ENCODE data around the gene GALNT2.
A peak's percentile ranks its signal among the peaks of the same experiment; 100 is the strongest.

GALNT2 gene

DNA sequence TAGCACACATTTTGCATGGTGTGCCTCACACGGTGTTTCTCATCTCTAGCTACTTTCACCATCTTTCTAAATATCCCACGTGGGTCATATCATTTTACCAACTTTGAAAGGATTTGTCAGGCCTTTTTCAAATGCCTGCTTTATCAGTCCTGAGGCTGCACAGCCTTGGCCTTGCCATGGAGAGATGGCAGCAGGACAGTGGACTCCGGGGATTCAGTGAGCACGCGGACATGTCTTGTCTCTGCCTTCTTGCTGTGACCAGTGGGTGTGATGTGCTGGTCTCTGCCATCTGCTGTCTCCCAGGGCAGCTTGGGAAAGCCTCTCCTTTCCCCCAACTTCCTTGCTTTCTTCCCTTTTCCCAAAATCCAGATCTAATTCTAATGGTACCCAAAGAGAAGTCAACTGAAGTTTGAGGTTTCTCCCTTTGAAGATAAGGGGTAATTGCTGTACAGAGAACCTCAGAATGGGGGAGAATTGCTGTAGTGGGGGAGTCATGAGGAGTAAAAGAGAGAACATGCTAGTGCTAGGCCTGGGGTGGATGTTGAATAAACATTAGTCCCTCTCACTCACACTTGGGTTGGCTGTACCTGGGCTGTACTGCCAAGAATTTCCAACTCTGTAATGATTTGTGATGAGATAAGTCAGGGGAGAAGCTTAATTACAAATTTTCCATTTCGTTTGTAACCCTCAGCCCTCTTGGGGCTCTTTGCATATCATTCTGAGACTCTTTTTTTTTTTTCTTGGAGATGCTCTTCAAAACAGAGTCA lies 99.5 kb downstream of the GALNT2 start:
- Histone ChIP-seq H3K4me3 (ENCODE audit: low read depth in 1 of 2, low read length in 2 of 2) (no peak overlapping the region), H3K36me3 (ENCODE audit: insufficient read depth, low read length) (no peaks in the 10 kb centered on the region), H3K27ac (ENCODE audit: low read depth, low read length) (no peak overlapping the region), H3K4me1 (ENCODE audit: insufficient read depth, low read length) (peaks cover 11% of the 10 kb centered on the region), H3K9ac (ENCODE audit: low read length) (no peak overlapping the region), H3K9me3 (ENCODE audit: low read length) (no peaks in the 10 kb centered on the region), H3K27me3 (ENCODE audit: control insufficient read depth in 1 of 2, insufficient read depth in 2 of 2, low read length in 2 of 2) (no peaks in the 10 kb centered on the region)

DNA sequence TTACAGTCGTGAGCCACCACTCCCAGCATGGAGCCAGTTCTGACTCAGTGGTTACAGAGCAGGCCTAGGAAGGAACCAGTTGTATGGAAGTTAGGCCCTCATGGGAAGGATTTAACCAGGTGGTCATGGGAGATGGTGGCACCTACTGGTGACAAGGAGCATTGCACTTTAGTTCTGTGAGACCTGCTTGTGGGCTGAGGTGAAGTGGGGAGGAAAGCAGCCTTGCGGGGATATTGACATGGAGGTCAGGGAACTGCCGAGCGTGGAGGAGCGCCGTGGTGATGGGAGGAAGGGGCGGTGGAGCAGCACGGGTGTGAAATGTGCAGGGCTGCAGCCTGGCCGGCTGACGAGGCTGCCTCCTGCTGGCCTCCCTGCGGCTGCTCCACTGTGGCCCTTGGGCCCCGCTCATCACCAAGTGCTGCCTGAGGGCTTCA lies 100.4 kb downstream of the GALNT2 start:
- Histone ChIP-seq H3K27ac (ENCODE audit: low read depth, low read length) (no peak overlapping the region), H3K9me3 (ENCODE audit: low read length) (no peaks in the 10 kb centered on the region), H3K4me3 (ENCODE audit: low read depth in 1 of 2, low read length in 2 of 2) (no peak overlapping the region), H3K9ac (ENCODE audit: low read length) (no peak overlapping the region), H3K4me1 (ENCODE audit: insufficient read depth, low read length) (peaks cover 11% of the 10 kb centered on the region), H3K36me3 (ENCODE audit: insufficient read depth, low read length) (no peaks in the 10 kb centered on the region), H3K27me3 (ENCODE audit: control insufficient read depth in 1 of 2, insufficient read depth in 2 of 2, low read length in 2 of 2) (no peaks in the 10 kb centered on the region)

DNA sequence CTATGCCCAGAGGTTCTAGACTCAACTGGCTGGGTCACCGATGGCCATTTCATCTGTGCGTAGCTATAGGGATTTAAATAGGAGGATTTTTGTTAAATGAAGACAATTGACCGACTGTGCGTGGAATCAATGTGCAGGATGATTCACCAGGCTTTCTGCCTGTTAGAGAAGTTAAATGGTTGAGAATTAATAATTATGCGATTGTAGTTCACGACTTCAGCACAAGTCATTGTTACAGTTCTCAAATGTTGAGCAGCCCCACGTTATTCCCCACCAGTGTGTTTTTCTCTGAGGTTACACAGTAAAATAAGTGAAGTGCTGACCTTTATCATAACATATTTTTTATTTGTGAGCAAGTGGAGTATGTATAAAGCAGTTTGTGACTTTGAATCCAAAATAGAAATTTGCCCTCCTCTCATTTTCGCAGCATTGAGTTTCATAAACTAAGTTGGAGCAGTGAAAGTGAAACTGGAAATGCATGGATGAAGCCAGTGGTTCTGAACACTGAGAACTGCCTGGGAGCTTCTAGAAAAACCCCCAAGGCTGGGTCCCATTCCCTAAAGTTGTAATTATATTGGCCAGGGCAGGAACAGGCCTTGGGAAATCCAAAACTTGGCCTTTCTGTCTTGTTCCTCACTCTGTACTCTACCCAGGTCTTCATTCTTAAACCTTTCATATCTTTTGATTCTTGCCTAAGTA lies 102.6 kb downstream of the GALNT2 start:
- no peaks in the 10 kb centered on the region for H3K36me3 ChIP-seq (ENCODE audit: insufficient read depth, low read length)
- H3K9me3 ChIP-seq (ENCODE audit: low read length) = no peaks in the 10 kb centered on the region
- peaks cover 11% of the 10 kb centered on the region for H3K4me1 ChIP-seq (ENCODE audit: insufficient read depth, low read length)
- no peaks in the 10 kb centered on the region for H3K27me3 ChIP-seq (ENCODE audit: control insufficient read depth in 1 of 2, insufficient read depth in 2 of 2, low read length in 2 of 2)
- H3K27ac ChIP-seq (ENCODE audit: low read depth, low read length) = no peak overlapping the region
- no peak overlapping the region for H3K9ac ChIP-seq (ENCODE audit: low read length)
- peak overlapping the region in 1 of 2 donors; percentile 11 for H3K4me3 ChIP-seq (ENCODE audit: low read depth in 1 of 2, low read length in 2 of 2)

DNA sequence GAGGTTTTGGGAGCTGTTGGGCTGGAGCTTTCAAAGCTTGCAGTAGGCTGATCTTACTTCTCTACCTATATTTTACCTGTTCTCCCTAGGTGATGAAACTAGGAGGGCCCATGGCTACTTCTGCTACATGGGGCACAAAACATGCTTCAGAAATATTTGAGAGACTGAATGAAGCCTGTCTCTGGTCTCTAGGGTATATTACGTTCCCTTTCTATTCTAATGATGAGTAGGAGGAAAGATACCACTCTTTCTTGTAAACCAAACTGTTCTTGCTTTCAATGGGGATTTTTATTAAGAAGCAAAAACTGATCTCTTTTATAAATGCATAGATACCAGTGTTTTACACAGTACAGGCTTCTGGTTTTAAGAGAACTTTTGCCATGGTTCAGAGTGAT lies 103.1 kb downstream of the GALNT2 start:
- H3K27ac ChIP-seq (ENCODE audit: low read depth, low read length) = no peak overlapping the region
- H3K27me3 ChIP-seq (ENCODE audit: control insufficient read depth in 1 of 2, insufficient read depth in 2 of 2, low read length in 2 of 2) = no peaks in the 10 kb centered on the region
- H3K9ac ChIP-seq (ENCODE audit: low read length) = no peak overlapping the region
- H3K4me3 ChIP-seq (ENCODE audit: low read depth in 1 of 2, low read length in 2 of 2) = peak overlapping the region in 1 of 2 donors; percentile 11
- peaks cover 11% of the 10 kb centered on the region for H3K4me1 ChIP-seq (ENCODE audit: insufficient read depth, low read length)
- no peaks in the 10 kb centered on the region for H3K36me3 ChIP-seq (ENCODE audit: insufficient read depth, low read length)
- no peaks in the 10 kb centered on the region for H3K9me3 ChIP-seq (ENCODE audit: low read length)

DNA sequence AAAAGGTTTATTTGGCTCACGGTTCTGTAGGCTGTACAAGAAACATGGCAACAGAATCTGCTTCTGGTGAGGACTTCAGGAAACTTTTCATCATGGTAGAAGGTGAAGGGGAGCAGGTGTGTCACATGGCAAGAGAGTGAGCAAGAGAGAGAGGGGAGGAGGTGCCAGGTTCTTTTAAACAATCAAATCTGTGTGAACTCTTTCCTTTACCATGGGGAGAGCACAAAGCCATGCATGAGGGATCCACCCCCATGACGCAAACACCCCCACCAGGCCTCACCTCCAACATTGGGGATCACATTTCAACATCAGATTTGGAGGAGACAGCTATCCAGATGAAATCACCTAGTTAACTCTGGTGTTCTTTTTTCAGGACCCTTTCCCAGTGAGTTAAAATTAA lies 103.6 kb downstream of the GALNT2 start:
- peaks cover 11% of the 10 kb centered on the region for H3K4me1 ChIP-seq (ENCODE audit: insufficient read depth, low read length)

DNA sequence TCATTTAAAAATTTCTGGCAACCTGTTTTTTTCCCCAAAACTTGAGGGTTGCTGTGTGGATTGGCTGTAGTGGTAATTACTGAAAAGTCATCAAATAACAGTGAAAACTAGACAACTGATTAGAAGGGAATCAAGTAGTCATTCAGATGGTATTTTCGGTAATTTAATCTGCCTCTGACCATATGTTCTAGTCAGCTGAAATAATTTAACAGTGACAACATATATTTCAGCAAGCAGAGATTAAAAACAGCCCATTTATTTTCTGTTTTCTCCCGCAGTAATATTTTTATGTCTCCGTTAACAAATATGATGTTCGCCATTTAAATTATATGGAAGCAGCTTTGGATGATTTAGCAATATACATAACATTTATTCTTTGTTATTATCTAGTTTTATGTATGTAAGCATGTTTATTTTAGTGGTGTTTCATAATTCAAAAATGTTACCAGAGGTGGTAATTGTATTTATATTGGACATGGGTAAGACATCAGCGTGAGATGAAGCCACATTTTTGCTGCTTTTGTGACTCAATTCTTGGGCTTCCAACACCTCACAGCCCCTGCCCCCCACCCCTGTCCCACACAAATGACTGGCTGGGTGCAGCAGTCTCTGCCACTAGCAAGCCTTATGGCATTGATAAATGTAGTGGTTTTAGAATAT lies 104.4 kb downstream of the GALNT2 start:
- no peak overlapping the region for H3K4me3 ChIP-seq (ENCODE audit: low read depth in 1 of 2, low read length in 2 of 2)
- no peaks in the 10 kb centered on the region for H3K36me3 ChIP-seq (ENCODE audit: insufficient read depth, low read length)
- H3K9ac ChIP-seq (ENCODE audit: low read length) = no peak overlapping the region
- peaks cover 11% of the 10 kb centered on the region for H3K4me1 ChIP-seq (ENCODE audit: insufficient read depth, low read length)
- H3K9me3 ChIP-seq (ENCODE audit: low read length) = no peaks in the 10 kb centered on the region
- no peak overlapping the region for H3K27ac ChIP-seq (ENCODE audit: low read depth, low read length)
- H3K27me3 ChIP-seq (ENCODE audit: control insufficient read depth in 1 of 2, insufficient read depth in 2 of 2, low read length in 2 of 2) = no peaks in the 10 kb centered on the region

More for the DNA sequence above, 103.6 kb downstream of the GALNT2 start:
- Histone ChIP-seq H3K27me3 (ENCODE audit: control insufficient read depth in 1 of 2, insufficient read depth in 2 of 2, low read length in 2 of 2) (no peaks in the 10 kb centered on the region), H3K9ac (ENCODE audit: low read length) (no peak overlapping the region), H3K27ac (ENCODE audit: low read depth, low read length) (no peak overlapping the region), H3K4me3 (ENCODE audit: low read depth in 1 of 2, low read length in 2 of 2) (no peak overlapping the region), H3K36me3 (ENCODE audit: insufficient read depth, low read length) (no peaks in the 10 kb centered on the region), H3K9me3 (ENCODE audit: low read length) (no peaks in the 10 kb centered on the region)

DNA sequence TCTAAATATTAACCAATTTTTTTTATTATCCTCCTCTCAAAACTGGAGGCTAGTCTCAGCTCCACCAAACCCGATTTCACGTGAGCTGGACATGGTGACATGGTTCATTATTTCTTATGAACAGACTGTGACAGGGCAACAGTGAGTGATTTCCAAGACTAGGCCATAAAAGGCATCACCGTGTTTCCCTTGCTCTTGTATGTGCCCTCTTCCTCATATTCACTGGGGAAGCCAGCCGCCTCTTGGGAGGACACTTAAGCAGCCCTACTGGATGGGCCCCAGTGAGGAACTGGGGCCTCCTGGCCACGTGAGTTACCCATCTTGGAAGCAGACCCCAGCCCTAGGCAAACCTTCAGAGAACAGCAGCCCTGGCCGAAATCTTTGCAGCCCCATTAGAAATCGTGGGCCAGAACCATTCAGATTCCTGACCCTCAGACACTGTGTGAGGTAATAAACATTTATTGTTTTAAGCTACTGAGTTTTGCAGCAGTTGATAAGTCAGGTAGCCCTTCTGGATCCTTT lies 105.0 kb downstream of the GALNT2 start:
- Histone ChIP-seq H3K4me1 (ENCODE audit: insufficient read depth, low read length) (peaks cover 11% of the 10 kb centered on the region), H3K9me3 (ENCODE audit: low read length) (no peaks in the 10 kb centered on the region), H3K27ac (ENCODE audit: low read depth, low read length) (no peak overlapping the region)

DNA sequence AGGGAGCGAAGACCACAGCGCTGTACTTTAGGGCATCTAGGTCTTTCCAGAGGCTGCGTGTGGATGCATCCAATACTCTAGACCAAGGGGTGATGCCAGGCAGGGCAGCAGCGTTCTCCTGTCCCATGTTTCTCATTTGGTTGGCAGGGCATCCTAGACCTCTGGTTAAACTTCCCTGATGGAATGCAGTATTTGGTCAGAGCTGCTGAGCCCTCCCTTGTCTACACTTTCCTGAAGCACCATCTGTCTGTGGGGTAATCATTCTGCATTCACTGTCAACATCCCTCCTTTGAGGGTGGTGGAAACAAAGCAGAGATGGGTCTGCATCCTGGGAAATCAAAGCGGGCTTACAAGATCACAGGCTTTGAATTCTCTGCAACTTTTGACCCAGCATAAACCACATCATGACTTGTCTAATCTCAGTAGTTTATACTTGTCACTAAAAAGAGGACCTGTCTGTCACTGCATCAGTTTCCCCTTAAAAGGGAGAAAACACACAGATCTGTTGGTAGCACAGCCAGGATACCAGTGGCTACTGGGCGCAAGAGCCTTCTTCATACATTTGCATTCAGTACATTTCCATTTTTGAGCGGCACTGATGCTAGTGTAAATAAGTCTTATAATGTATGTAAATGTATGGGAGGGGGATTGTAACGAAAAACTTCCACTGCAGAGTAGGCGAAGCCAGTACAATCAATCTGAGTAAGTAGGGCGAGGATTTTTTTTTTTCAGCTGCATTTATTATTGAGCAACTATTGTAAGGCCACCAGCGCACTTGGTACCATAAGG lies 106.3 kb downstream of the GALNT2 start:
- Histone ChIP-seq H3K4me3 (ENCODE audit: low read depth in 1 of 2, low read length in 2 of 2) (no peak overlapping the region), H3K9me3 (ENCODE audit: low read length) (no peaks in the 10 kb centered on the region), H3K27ac (ENCODE audit: low read depth, low read length) (no peak overlapping the region), H3K4me1 (ENCODE audit: insufficient read depth, low read length) (peaks cover 11% of the 10 kb centered on the region), H3K36me3 (ENCODE audit: insufficient read depth, low read length) (no peaks in the 10 kb centered on the region), H3K9ac (ENCODE audit: low read length) (no peak overlapping the region), H3K27me3 (ENCODE audit: control insufficient read depth in 1 of 2, insufficient read depth in 2 of 2, low read length in 2 of 2) (no peaks in the 10 kb centered on the region)

More for the DNA sequence above, 105.0 kb downstream of the GALNT2 start:
- H3K4me3 ChIP-seq (ENCODE audit: low read depth in 1 of 2, low read length in 2 of 2) = no peak overlapping the region
- H3K27me3 ChIP-seq (ENCODE audit: control insufficient read depth in 1 of 2, insufficient read depth in 2 of 2, low read length in 2 of 2) = no peaks in the 10 kb centered on the region
- no peaks in the 10 kb centered on the region for H3K36me3 ChIP-seq (ENCODE audit: insufficient read depth, low read length)
- no peak overlapping the region for H3K9ac ChIP-seq (ENCODE audit: low read length)

DNA sequence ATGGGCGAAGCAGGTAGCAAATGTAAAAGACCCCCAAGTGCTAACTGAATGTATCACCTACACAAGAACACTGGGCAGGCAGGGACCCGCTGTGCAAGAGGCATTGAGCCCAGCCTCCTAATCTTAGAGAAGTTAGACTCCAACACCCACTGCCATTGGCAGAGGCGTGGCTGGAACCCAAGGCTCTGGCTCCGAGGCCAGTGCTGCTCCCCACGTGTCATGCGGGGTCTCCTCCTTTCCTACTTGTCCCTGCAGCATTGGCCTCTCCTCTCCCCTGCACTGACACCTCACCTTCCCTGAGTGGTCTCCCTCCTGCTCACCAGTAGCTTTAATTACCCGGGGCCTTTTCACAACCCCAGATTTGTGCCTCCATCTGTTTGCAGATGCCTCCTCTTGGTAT lies 107.0 kb downstream of the GALNT2 start:
- no peak overlapping the region for H3K9ac ChIP-seq (ENCODE audit: low read length)
- H3K36me3 ChIP-seq (ENCODE audit: insufficient read depth, low read length) = no peaks in the 10 kb centered on the region
- peaks cover 11% of the 10 kb centered on the region for H3K4me1 ChIP-seq (ENCODE audit: insufficient read depth, low read length)

DNA sequence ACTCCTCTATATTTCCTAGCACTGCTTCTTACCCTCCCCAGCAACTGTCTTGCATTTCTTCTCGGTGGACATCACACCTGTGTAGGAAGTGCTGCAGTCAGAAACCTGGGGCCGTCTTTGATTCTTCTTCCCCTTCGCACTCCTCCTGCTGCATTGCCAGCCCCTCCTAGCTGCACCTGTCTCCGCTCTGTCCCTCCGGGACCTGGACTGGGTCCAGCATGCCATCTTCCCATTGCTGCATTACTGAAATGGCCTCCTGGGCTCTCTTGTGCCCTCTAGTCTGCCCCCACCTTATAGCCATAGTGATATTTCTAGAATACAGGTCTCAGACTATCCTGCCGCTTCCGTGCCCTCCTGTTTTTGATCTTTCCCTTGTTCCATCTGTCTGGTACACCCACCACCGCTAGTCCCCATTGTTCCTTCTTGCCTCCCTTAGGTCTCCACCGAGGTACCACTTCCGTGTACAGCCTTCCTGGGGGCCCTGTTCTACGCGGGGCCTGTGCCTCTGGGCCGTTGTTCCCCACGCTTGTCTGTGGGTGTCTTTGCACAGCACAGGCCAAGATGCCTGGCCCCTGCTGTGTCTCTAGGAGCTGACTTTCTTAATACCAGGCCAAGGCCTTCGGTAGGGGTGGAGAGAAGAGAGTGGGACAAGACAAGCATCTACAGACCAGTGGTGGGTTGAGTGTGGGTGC lies 107.6 kb downstream of the GALNT2 start:
- H3K36me3 ChIP-seq (ENCODE audit: insufficient read depth, low read length) = no peaks in the 10 kb centered on the region
- no peak overlapping the region for H3K9ac ChIP-seq (ENCODE audit: low read length)
- H3K9me3 ChIP-seq (ENCODE audit: low read length) = no peaks in the 10 kb centered on the region
- H3K4me1 ChIP-seq (ENCODE audit: insufficient read depth, low read length) = peaks cover 11% of the 10 kb centered on the region
- H3K27me3 ChIP-seq (ENCODE audit: control insufficient read depth in 1 of 2, insufficient read depth in 2 of 2, low read length in 2 of 2) = no peaks in the 10 kb centered on the region
- no peak overlapping the region for H3K27ac ChIP-seq (ENCODE audit: low read depth, low read length)
- no peak overlapping the region for H3K4me3 ChIP-seq (ENCODE audit: low read depth in 1 of 2, low read length in 2 of 2)

More for the DNA sequence above, 107.0 kb downstream of the GALNT2 start:
- Histone ChIP-seq H3K27ac (ENCODE audit: low read depth, low read length) (no peak overlapping the region), H3K27me3 (ENCODE audit: control insufficient read depth in 1 of 2, insufficient read depth in 2 of 2, low read length in 2 of 2) (no peaks in the 10 kb centered on the region), H3K4me3 (ENCODE audit: low read depth in 1 of 2, low read length in 2 of 2) (no peak overlapping the region), H3K9me3 (ENCODE audit: low read length) (no peaks in the 10 kb centered on the region)
